IMR-90 (cell line): ENCODE measurements around the gene MLF2. TPM values are rescaled to one million over a fixed set of nuclear protein-coding genes. Genes with fewer than 3 reads are reported as not detected.

Experiments used
- ATAC-seq: fragments of 200-7000 bp; cut with Tn5 transposase; 2 replicates; pipeline ENCODE4 v1.9.1; 2020; ENCODE audit warnings: low read depth, mild to moderate bottlenecking, moderate library complexity
- BruUV-seq: library from RNA; stranded (reverse); fragments of 400-500 nt; replicated peaks from 2 replicates; lab custom pipeline; 2021; lab: Mats Ljungman, UMichigan
- CTCF ChIA-PET: fragments of 300-600 bp; formaldehyde crosslinking; extraction: SDS; loops from one replicate; lab custom pipeline; 2021; ENCODE audit warnings: antibody characterized with exemption; lab: Yijun Ruan, JAX
- POLR2A ChIA-PET: fragments of 300-600 bp; sonication (Branson Sonifier 250); formaldehyde crosslinking; loops from one replicate; lab custom pipeline; 2022; ENCODE audit warnings: antibody characterized with exemption; ENCODE audit not compliant: unreplicated experiment; lab: Charles Lee
- DNase-seq: peaks from one replicate; pipeline ENCODE4 v3.0.0; 2013
- H2AFZ ChIP-seq: replicated peaks from 2 replicates; pipeline ENCODE3; 2013; ENCODE audit warnings: low read length, mild to moderate bottlenecking; ENCODE audit not compliant: poor library complexity
- H2AK5ac ChIP-seq: 2 replicates; pipeline ENCODE4 v1.6.1; 2013; ENCODE audit warnings: low read depth, low read length, inconsistent platforms
- H2AK9ac ChIP-seq: replicated peaks from 2 replicates; pipeline ENCODE3; 2013; ENCODE audit warnings: mild to moderate bottlenecking, low read depth, low read length, moderate library complexity; ENCODE audit not compliant: poor library complexity
- H2BK120ac ChIP-seq: 2 replicates; pipeline ENCODE4 v1.6.1; 2013; ENCODE audit warnings: low read depth, low read length, inconsistent platforms
- H2BK15ac ChIP-seq: 3 replicates; pipeline ENCODE4 v1.6.1; 2013; ENCODE audit warnings: low read depth, low read length, inconsistent platforms
- H2BK20ac ChIP-seq: 2 replicates; pipeline ENCODE4 v1.6.1; 2013; ENCODE audit warnings: low read depth, mild to moderate bottlenecking, inconsistent platforms, low read length, moderate library complexity
- H2BK5ac ChIP-seq: 2 replicates; pipeline ENCODE4 v1.6.1; 2013; ENCODE audit warnings: mild to moderate bottlenecking, low read depth, low read length, inconsistent platforms; ENCODE audit not compliant: poor library complexity, severe bottlenecking
- H3K14ac ChIP-seq: replicated peaks from 2 replicates; pipeline ENCODE4 v1.6.1; 2013; ENCODE audit warnings: low read depth, low read length, inconsistent platforms
- H3K18ac ChIP-seq: 2 replicates; pipeline ENCODE4 v1.6.1; 2013; ENCODE audit warnings: low read depth, low read length, control low read depth
- H3K23ac ChIP-seq: 2 replicates; pipeline ENCODE4 v1.6.1; 2013; ENCODE audit warnings: low read depth, low read length, inconsistent platforms
- H3K27ac ChIP-seq: 2 replicates; pipeline ENCODE4 v1.5.1; 2013; ENCODE audit warnings: mild to moderate bottlenecking, control low read depth, low read length; ENCODE audit not compliant: insufficient read depth
- H3K27me3 ChIP-seq: 2 replicates; pipeline ENCODE4 v1.6.1; 2013; ENCODE audit warnings: low read length; ENCODE audit not compliant: control insufficient read depth, insufficient read depth
- H3K36me3 ChIP-seq: 2 replicates; pipeline ENCODE4 v1.6.1; 2013; ENCODE audit warnings: low read length, mixed read lengths; ENCODE audit not compliant: control insufficient read depth, insufficient read depth
- H3K4ac ChIP-seq: 2 replicates; pipeline ENCODE4 v1.6.1; 2013; ENCODE audit warnings: low read depth, low read length, inconsistent platforms
- H3K4me1 ChIP-seq: 2 replicates; pipeline ENCODE4 v1.6.1; 2013; ENCODE audit warnings: low read length, mixed read lengths; ENCODE audit not compliant: control insufficient read depth, insufficient read depth
- H3K4me2 ChIP-seq: 2 replicates; pipeline ENCODE4 v1.6.1; 2013; ENCODE audit warnings: low read depth, mild to moderate bottlenecking, control low read depth, low read length, moderate library complexity
- H3K4me3 ChIP-seq: 2 replicates; pipeline ENCODE4 v1.5.1; 2013; ENCODE audit warnings: low read depth, mild to moderate bottlenecking, control low read depth, low read length, moderate library complexity; ENCODE audit not compliant: insufficient read depth
- H3K56ac ChIP-seq: 2 replicates; pipeline ENCODE4 v1.6.1; 2013; ENCODE audit warnings: low read length, inconsistent platforms; ENCODE audit not compliant: insufficient read depth; ENCODE audit errors: extremely low read depth
- H3K79me1 ChIP-seq, 2 experiments: 2 replicates each; pipeline ENCODE4 v1.6.1; 2013; ENCODE audit warnings: low read length in 2 of 2, inconsistent platforms in 1 of 2, low read depth in 1 of 2
- H3K9ac ChIP-seq: 2 replicates; pipeline ENCODE4 v1.6.1; 2013; ENCODE audit warnings: low read depth, low read length, control low read depth
- H3K9me1 ChIP-seq: 2 replicates; pipeline ENCODE4 v1.6.1; 2013; ENCODE audit warnings: low read length, inconsistent platforms; ENCODE audit not compliant: insufficient read depth
- H3K9me3 ChIP-seq: 2 replicates; pipeline ENCODE4 v1.6.1; 2013; ENCODE audit warnings: low read length; ENCODE audit not compliant: control insufficient read depth, insufficient read depth
- H4K20me1 ChIP-seq: 2 replicates; pipeline ENCODE4 v1.6.1; 2013; ENCODE audit warnings: low read length, inconsistent platforms; ENCODE audit not compliant: insufficient read depth
- H4K5ac ChIP-seq: 2 replicates; pipeline ENCODE4 v1.6.1; 2013; ENCODE audit warnings: mild to moderate bottlenecking, low read depth, low read length, control low read depth
- H4K8ac ChIP-seq, 2 experiments: 2 replicates each; pipeline ENCODE4 v1.6.1; 2013; ENCODE audit warnings: low read depth in 2 of 2, low read length in 2 of 2, control low read depth in 1 of 2, inconsistent platforms in 1 of 2
- H4K91ac ChIP-seq: 2 replicates; pipeline ENCODE4 v1.6.1; 2013; ENCODE audit warnings: low read depth, low read length, inconsistent platforms; ENCODE audit not compliant: insufficient read depth
- MAZ ChIP-seq: IDR thresholded peaks from 2 replicates; pipeline ENCODE4 v1.6.1; 2012; ENCODE audit warnings: low read depth, mild to moderate bottlenecking, low read length, improper control_type of control experiment, moderate library complexity, borderline replicate concordance
- WGBS, 2 experiments: methylation state at CpG; one replicate each; pipeline versions ENCODE4 v1.1.5 to v1.1.7; 2013; ENCODE audit warnings: missing lambda C conversion rate in 2 of 2; ENCODE audit not compliant: insufficient read length in 1 of 2; ENCODE audit errors: extremely low coverage in 2 of 2; 5-methylcytosine and 5-hydroxymethylcytosine counted together
- dilution Hi-C: fragments of 300-500 bp; cut with HindIII; formaldehyde crosslinking; loops from one replicate; pipeline ENCODE4 v1.14.3; 2018; ENCODE audit warnings: low sequenced_read_pairs; ENCODE audit not compliant: unreplicated experiment
- in situ Hi-C: fragments of 300-500 bp; cut with MboI; formaldehyde crosslinking; loops from 3 replicates; pipeline ENCODE4 v1.14.3; 2019; ENCODE audit warnings: low sequenced_read_pairs, inconsistent platforms, mixed read lengths
- intact Hi-C: fragments of 100-400 bp; cut with micrococcal nuclease; formaldehyde crosslinking; loops from 2 replicates; pipeline ENCODE4 v1.10.0; 2022
- polyA plus RNA-seq, 3 experiments: library from polyadenylated mRNA; depleted of rRNA; stranded (reverse); fragments of >200 nt; gene quantifications; 2 replicates each; pipeline ENCODE4 v1.2.3, GENCODE V29; 2012; ENCODE audit warnings: low replicate concordance in 1 of 3
- total RNA-seq: library from RNA; depleted of rRNA; stranded (reverse); fragments of >200 nt; gene quantifications from 2 replicates; pipeline ENCODE4 v1.2.3, GENCODE V29; 2012

MLF2 gene
- total and polyA plus RNA-seq, 2 of the 4 experiments (the other 2 are of a cell fraction) = 236 to 403 TPM

DNA sequence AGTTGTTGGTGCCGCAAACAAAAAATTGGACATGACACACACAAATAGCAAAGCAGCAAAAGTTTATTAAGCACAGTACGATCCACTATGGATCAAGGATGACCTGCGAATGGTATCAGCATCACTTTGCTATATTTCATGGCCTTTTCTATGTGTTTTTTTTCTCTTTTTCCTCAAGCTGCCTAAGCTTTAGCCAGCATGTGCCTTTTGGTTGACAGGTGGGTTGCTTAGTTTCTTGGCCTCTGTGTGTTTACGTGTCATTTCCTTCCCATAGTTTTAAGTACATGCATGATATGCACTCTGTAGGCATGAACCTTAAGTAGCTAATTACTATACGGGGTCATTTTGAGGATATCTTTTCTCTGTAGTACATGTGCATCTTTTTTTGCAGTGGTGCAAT is 46.2 kb upstream of the MLF2 start:
- Histone ChIP-seq H2BK20ac (no peak overlapping the region), H3K18ac (no peak overlapping the region), H3K14ac (no peak overlapping the region), H3K4me2 (no peak overlapping the region), H3K27me3 (no peaks in the 10 kb centered on the region), H3K9me3 (no peaks in the 10 kb centered on the region), H3K36me3 (peaks cover 5% of the 10 kb centered on the region; the same call in 1 of the 2 replicates), H2AK5ac (no peak overlapping the region), H3K4me3 (no peak overlapping the region), H3K4me1 (no peaks in the 10 kb centered on the region), H4K5ac (no peak overlapping the region), H2BK5ac (no peak overlapping the region), H2AK9ac (no peak overlapping the region), H4K8ac (no peak overlapping the region), H3K23ac (no peak overlapping the region), H3K9ac (no peak overlapping the region), H3K4ac (no peak overlapping the region), H2BK120ac (no peak overlapping the region), H4K20me1 (no peaks in the 10 kb centered on the region), H2AFZ (no peak overlapping the region), H3K79me1 (no peaks in the 10 kb centered on the region), H4K91ac (no peak overlapping the region), H2BK15ac (no peak overlapping the region), H3K56ac (no peak overlapping the region), H3K27ac (no peak overlapping the region), H3K9me1 (no peaks in the 10 kb centered on the region)
- intact Hi-C loops = no loop called here
- WGBS, 2 experiments = no CpG with 5 or more reads among the region's 5 CpGs
- DNase-seq (no peak), ATAC-seq (no peak)
- dilution Hi-C loops = no loop called here
- ChIA-PET CTCF (no interaction called here), POLR2A (no interaction called here)
- TF ChIP-seq MAZ = no peak
- BruUV-seq = no TSS peak
- in situ Hi-C loops = no loop called here
